Esophagus squamous epithelium (tissue), 4 donors: Measurements from ENCODE around the gene PTPN13.

Source experiments
- CTCF ChIP-seq, 6 experiments: fragments of 450-650 bp in 4 of 6; fragments of 200-600 bp in 2 of 6; sonication (generic) in 2 of 6; IDR thresholded peaks; one replicate each; pipeline ENCODE4 v1.5.1; 2016 to 2019; ENCODE audit warnings: antibody characterized with exemption in 6 of 6, mild to moderate bottlenecking in 4 of 6, moderate library complexity in 4 of 6
- POLR2A ChIP-seq, 4 donors: fragments of 450-650 bp; IDR thresholded peaks; one replicate each; pipeline ENCODE4 v1.6.1; 2017; ENCODE audit warnings: antibody characterized with exemption in 4 of 4, mild to moderate bottlenecking in 4 of 4, moderate library complexity in 3 of 4

GRCh38 chr4:86547140-86547539 is 47.0 kb upstream of the PTPN13 start:
- TF ChIP-seq CTCF (IDR thresholded peaks at IDR 0.05) (no peak), POLR2A (IDR thresholded peaks at IDR 0.05) (no peak)
